SK-N-MC (cell line): ENCODE data around the gene OGFR.

Source experiments
- DNase-seq: peaks from one replicate; pipeline ENCODE4 v3.0.0-alpha.2; 2011; ENCODE audit warnings: low read depth, low spot score
- H3K27ac ChIP-seq: fragments of 200-600 bp; sonication (generic); 2 replicates; pipeline ENCODE4 v1.5.1; 2016; ENCODE audit warnings: mixed run types
- H3K36me3 ChIP-seq: fragments of 200-600 bp; sonication (generic); 2 replicates; pipeline ENCODE4 v1.6.1; 2017; ENCODE audit warnings: antibody characterized with exemption, low read length, mixed read lengths; ENCODE audit not compliant: insufficient read depth
- H3K4me3 ChIP-seq: fragments of 200-600 bp; sonication (generic); 2 replicates; pipeline ENCODE4 v1.5.1; 2016
- H3K9ac ChIP-seq: fragments of 200-600 bp; sonication (generic); 2 replicates; pipeline ENCODE4 v1.8.0; 2017; ENCODE audit warnings: mixed run types, mixed read lengths; ENCODE audit not compliant: insufficient read length
- H3K9me3 ChIP-seq: fragments of 200-600 bp; sonication (generic); 2 replicates; pipeline ENCODE4 v1.6.1; 2017; ENCODE audit warnings: low read depth, mild to moderate bottlenecking, antibody characterized with exemption, low read length, moderate library complexity, mixed read lengths
- EZH2 ChIP-seq: fragments of 200-600 bp; sonication (generic); IDR thresholded peaks from one replicate; pipeline ENCODE4 v1.6.1; 2017; ENCODE audit warnings: antibody characterized with exemption
- FOXP2 ChIP-seq: optimal IDR thresholded peaks from 2 replicates; pipeline ENCODE3; 2011; ENCODE audit warnings: mild to moderate bottlenecking, moderate library complexity; ENCODE audit not compliant: insufficient read depth; ENCODE audit errors: extremely low read length, control extremely low read depth
- POLR2AphosphoS5 ChIP-seq: IDR thresholded peaks from 2 replicates; pipeline ENCODE4 v1.6.1; 2012; ENCODE audit warnings: mild to moderate bottlenecking, low read depth, low read length, borderline replicate concordance

OGFR gene

DNA sequence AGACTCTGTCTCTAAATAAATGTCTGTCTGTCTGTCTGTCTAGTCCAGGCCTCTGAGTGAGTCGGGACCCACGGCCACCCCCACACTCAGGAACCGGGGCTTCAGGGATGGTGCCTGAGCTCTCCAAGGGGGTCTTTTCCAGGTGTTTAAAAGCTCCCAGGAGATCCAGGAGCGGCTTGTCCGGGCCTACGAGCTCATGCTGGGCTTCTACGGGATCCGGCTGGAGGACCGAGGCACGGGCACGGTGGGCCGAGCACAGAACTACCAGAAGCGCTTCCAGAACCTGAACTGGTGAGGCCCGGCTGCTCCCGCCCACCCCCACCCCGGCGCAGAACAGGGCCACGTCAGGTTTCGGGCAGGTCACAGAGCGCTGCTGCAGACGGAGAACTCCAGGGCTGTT, 6.7 kb downstream of the OGFR start:
- H3K36me3 ChIP-seq, result peaks cover 16% of the 10 kb centered on the region; the same call in 1 of the 2 replicates
- DNase-seq, result no peak

DNA sequence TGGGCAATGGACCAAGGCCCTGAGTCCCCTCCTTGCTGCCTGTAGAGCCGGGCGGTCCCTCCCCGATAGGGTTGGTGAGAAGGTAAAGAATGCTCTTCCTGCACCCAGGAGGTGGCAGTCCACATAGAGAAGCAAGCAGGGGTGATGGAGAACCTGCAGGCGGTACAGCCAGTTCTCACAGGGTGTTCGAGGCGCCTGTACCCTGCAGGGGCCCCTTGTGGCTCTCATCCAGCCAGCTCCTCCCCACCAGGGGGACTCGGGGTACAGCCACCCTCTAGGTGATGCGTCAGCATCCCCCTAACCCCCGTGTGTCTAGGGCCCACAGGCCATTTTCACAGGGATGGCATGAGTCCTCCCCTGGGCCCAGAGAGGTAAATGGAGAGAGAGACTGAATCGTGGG, 7.1 kb downstream of the OGFR start:
- Histone ChIP-seq H3K27ac (no peak overlapping the region), H3K9ac (no peak overlapping the region), H3K4me3 (no peak overlapping the region), H3K9me3 (no peaks in the 10 kb centered on the region), H3K36me3 (peaks cover 16% of the 10 kb centered on the region; the same call in 1 of the 2 replicates)
- no peak for TF ChIP-seq POLR2AphosphoS5
- no peak for TF ChIP-seq EZH2
- no peak for TF ChIP-seq FOXP2
- DNase-seq, result no peak

More for the DNA sequence above, 6.7 kb downstream of the OGFR start:
- no peak overlapping the region for H3K4me3 ChIP-seq
- no peak overlapping the region for H3K9ac ChIP-seq
- H3K27ac ChIP-seq, result no peak overlapping the region
- H3K9me3 ChIP-seq, result no peaks in the 10 kb centered on the region
- TF ChIP-seq FOXP2 (no peak), POLR2AphosphoS5 (no peak), EZH2 (no peak)

DNA sequence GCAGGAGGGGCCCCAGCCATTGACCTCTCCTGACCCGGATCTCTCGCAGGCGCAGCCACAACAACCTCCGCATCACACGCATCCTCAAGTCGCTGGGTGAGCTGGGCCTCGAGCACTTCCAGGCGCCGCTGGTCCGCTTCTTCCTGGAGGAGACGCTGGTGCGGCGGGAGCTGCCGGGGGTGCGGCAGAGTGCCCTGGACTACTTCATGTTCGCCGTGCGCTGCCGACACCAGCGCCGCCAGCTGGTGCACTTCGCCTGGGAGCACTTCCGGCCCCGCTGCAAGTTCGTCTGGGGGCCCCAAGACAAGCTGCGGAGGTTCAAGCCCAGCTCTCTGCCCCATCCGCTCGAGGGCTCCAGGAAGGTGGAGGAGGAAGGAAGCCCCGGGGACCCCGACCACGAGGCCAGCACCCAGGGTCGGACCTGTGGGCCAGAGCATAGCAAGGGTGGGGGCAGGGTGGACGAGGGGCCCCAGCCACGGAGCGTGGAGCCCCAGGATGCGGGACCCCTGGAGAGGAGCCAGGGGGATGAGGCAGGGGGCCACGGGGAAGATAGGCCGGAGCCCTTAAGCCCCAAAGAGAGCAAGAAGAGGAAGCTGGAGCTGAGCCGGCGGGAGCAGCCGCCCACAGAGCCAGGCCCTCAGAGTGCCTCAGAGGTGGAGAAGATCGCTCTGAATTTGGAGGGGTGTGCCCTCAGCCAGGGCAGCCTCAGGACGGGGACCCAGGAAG, 7.7 kb downstream of the OGFR start:
- H3K4me3 ChIP-seq, result no peak overlapping the region
- no peak for TF ChIP-seq EZH2
- DNase-seq, result no peak
- peaks cover 16% of the 10 kb centered on the region; the same call in 1 of the 2 replicates for H3K36me3 ChIP-seq
- no peak overlapping the region for H3K27ac ChIP-seq
- H3K9ac ChIP-seq, result no peak overlapping the region
- H3K9me3 ChIP-seq, result no peaks in the 10 kb centered on the region

DNA sequence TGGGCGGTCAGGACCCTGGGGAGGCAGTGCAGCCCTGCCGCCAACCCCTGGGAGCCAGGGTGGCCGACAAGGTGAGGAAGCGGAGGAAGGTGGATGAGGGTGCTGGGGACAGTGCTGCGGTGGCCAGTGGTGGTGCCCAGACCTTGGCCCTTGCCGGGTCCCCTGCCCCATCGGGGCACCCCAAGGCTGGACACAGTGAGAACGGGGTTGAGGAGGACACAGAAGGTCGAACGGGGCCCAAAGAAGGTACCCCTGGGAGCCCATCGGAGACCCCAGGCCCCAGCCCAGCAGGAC, 8.2 kb downstream of the OGFR start:
- H3K9me3 ChIP-seq, result no peaks in the 10 kb centered on the region
- DNase-seq, result no peak
- no peak for TF ChIP-seq POLR2AphosphoS5
- TF ChIP-seq FOXP2, result no peak
- no peak for TF ChIP-seq EZH2
- no peak overlapping the region for H3K4me3 ChIP-seq
- H3K9ac ChIP-seq, result no peak overlapping the region
- H3K27ac ChIP-seq, result no peak overlapping the region
- H3K36me3 ChIP-seq, result peaks cover 16% of the 10 kb centered on the region; the same call in 1 of the 2 replicates

DNA sequence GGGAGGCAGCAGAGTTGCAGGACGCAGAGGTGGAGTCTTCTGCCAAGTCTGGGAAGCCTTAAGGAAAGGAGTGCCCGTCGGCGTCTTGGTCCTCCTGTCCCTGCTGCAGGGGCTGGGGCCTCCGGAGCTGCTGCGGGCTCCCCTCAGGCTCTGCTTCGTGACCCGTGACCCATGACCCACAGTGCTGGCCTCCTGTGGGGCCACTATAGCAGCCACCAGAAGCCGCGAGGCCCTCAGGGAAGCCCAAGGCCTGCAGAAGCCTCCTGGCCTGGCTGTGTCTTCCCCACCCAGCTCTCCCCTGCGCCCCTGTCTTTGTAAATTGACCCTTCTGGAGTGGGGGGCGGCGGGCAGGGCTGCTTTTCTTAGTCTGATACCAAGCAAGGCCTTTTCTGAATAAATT, 9.0 kb downstream of the OGFR start:
- H3K9me3 ChIP-seq, result no peaks in the 10 kb centered on the region
- TF ChIP-seq POLR2AphosphoS5 (no peak), EZH2 (no peak), FOXP2 (no peak)
- H3K4me3 ChIP-seq, result no peak overlapping the region
- H3K9ac ChIP-seq, result no peak overlapping the region
- peaks cover 16% of the 10 kb centered on the region; the same call in 1 of the 2 replicates for H3K36me3 ChIP-seq
- no peak for DNase-seq
- H3K27ac ChIP-seq, result no peak overlapping the region

DNA sequence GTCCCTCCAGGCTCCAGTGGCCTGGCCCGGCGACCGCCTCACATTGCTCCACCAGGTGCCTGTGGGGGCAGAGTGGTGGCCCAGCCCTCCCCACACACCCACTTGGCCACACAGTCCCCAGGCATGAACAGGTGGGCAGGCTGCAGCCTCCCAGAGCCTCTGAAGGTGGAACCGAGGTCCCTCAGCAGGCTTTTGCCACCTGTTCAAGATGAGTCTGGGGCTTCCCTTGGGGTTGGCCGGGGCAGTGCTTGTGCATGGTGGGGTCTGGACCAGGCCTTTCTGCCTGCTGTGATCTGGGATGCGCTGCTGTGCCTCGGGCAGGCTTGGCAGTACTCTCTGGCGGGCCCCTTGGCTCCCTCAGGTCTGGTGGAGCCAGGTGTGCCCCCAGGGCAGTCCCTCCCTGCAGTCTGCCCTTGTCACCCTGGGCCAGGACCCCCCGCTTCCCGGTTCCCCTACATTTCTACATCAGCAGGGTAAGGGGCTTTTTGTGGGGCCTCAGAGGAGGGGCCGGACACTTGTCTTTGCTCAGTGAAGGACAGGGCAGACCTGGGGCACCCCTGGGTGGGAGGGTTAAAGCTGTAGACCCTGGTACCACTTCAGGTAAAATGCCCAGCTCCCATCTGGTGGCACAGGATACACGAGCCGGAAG, 9.5 kb downstream of the OGFR start:
- H3K4me3 ChIP-seq, result no peak overlapping the region
- no peak overlapping the region for H3K27ac ChIP-seq
- H3K9ac ChIP-seq, result no peak overlapping the region
- peaks cover 13% of the 10 kb centered on the region; the same call in 1 of the 2 replicates for H3K36me3 ChIP-seq
- H3K9me3 ChIP-seq, result no peaks in the 10 kb centered on the region
- DNase-seq, result no peak
- TF ChIP-seq FOXP2 (no peak), EZH2 (no peak), POLR2AphosphoS5 (no peak)

DNA sequence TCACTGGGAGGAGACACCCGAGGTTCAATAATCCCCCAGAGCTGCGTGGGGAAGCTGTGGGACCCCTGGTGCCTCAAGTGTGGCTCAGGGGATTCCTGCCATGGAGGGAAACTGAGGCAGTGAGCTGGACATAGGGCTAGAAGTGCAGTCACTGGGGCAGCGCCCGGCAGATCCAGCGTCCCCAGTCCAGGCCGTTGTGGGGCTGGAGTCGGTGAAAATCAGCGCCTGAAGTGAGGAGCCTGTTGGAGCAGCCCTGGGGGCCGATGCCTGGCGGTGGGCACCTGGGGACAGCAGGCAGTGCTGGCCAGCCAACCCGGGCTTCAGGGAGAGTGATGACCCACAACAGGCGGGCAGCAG, 10.1 kb downstream of the OGFR start:
- no peak overlapping the region for H3K27ac ChIP-seq
- TF ChIP-seq EZH2, result no peak
- peaks cover 8% of the 10 kb centered on the region; the same call in 1 of the 2 replicates for H3K36me3 ChIP-seq
- H3K9me3 ChIP-seq, result no peaks in the 10 kb centered on the region
- DNase-seq, result no peak
- no peak overlapping the region for H3K9ac ChIP-seq
- H3K4me3 ChIP-seq, result no peak overlapping the region

DNA sequence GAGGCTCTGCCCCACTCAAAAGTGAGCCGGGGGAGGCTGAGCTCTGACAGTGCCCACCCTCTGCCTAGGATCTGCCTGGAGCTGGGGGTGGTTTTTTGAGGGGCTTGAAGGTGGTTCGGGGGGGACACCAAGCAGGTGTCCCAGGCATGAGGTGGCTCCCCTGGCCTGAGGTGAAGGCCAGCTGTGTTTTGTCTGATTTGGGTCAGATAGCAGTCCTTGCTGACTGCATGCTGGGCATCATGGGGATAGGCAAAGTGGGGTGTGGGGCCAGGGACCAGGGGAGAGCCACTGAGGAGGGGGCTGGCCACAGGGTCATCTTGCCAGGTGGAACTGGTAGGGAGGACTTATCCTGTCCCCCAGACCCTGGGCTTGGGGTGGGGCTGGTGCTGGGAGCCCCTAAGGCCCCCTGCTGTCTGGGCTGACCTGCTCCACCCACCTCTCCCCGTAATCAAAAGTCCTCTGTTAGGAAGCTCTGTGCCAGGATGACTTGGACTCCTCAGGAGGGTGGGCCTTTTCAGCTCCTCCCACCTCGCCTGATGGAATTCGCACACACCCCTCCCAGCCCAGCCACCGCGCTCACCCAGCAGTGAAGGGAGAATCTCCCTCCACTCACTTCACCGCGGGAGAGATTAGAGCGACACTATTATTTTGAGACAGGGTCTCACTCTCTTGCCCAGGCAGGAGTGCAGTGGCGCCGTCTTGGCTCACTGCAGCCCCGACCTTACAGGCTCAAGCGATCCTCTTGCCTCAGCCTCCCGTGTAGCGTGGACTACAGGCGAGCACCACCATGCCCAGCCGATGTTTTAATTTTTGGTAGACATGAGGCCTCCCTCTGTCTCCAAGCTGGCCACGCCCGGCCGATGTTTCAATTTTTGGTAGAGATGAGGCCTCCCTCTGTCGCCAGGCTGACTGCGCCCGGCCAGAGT, 10.7 kb downstream of the OGFR start:
- Histone ChIP-seq H3K4me3 (peak overlapping the region; percentile 83), H3K9ac (no peak overlapping the region), H3K9me3 (no peaks in the 10 kb centered on the region), H3K27ac (peak overlapping the region; percentile 84), H3K36me3 (peaks cover 5% of the 10 kb centered on the region; the same call in 1 of the 2 replicates)
- TF ChIP-seq FOXP2 (no peak), POLR2AphosphoS5 (no peak), EZH2 (no peak)
- DNase-seq, result no peak
